ENCODE data around the gene CEP112. TPM values are rescaled to one million over a fixed set of nuclear protein-coding genes. Genes with fewer than 3 reads are reported as not detected.

The CEP112 gene
- total RNA-seq, 4 donors from 2014 or later: 18.9 to 51.8 (median 29.6) TPM

- no peak for TF ChIP-seq CTCF (IDR thresholded peaks at IDR 0.05; ENCODE audit: low read depth)
Observed at GRCh38 chr17:65668211-65668610, 523.7 kb downstream of the CEP112 start.

GRCh38 chr17:65667656-65668055 is 524.3 kb downstream of the CEP112 start:
- TF ChIP-seq CTCF (IDR thresholded peaks at IDR 0.05; ENCODE audit: low read depth): no peak

GRCh38 chr17:65666876-65667321 is 525.0 kb downstream of the CEP112 start:
- TF ChIP-seq CTCF (IDR thresholded peaks at IDR 0.05; ENCODE audit: low read depth): no peak

GRCh38 chr17:65665966-65666365 is 526.0 kb downstream of the CEP112 start:
- TF ChIP-seq CTCF (IDR thresholded peaks at IDR 0.05; ENCODE audit: low read depth): no peak

- TF ChIP-seq CTCF (IDR thresholded peaks at IDR 0.05; ENCODE audit: low read depth): no peak
Observed at GRCh38 chr17:65664696-65665095, 527.2 kb downstream of the CEP112 start.

GRCh38 chr17:65664266-65664665 is 527.7 kb downstream of the CEP112 start:
- TF ChIP-seq CTCF (IDR thresholded peaks at IDR 0.05; ENCODE audit: low read depth): no peak

GRCh38 chr17:65662196-65662595 is 529.7 kb downstream of the CEP112 start:
- TF ChIP-seq CTCF (IDR thresholded peaks at IDR 0.05; ENCODE audit: low read depth): no peak
